GM19438 (cell line): Measurements from ENCODE around the gene CMSS1.

Experiments used
- ATAC-seq: cut with Tn5 transposase; IDR thresholded peaks from one replicate; pipeline ENCODE4 v1.9.1; 2021; ENCODE audit warnings: low read depth; ENCODE audit not compliant: unreplicated experiment

Gene CMSS1

GRCh38 chr3:99850608-99851007 lies 32.9 kb downstream of the CMSS1 start:
- ATAC-seq = no peak

GRCh38 chr3:99851955-99852354 lies 34.3 kb downstream of the CMSS1 start:
- no peak for ATAC-seq

GRCh38 chr3:99852851-99853250 lies 35.2 kb downstream of the CMSS1 start:
- ATAC-seq = no peak

GRCh38 chr3:99854756-99855298 lies 37.2 kb downstream of the CMSS1 start:
- no peak for ATAC-seq

- no peak for ATAC-seq
These were observed 38.2 kb downstream of the CMSS1 start for GRCh38 chr3:99855900-99856299.

- no peak for ATAC-seq
These were observed 39.0 kb downstream of the CMSS1 start for GRCh38 chr3:99856437-99857220.

GRCh38 chr3:99857278-99857677 lies 39.6 kb downstream of the CMSS1 start:
- ATAC-seq = no peak

- ATAC-seq = no peak
These were observed 40.8 kb downstream of the CMSS1 start for GRCh38 chr3:99858469-99858868.

- no peak for ATAC-seq
These were observed 42.2 kb downstream of the CMSS1 start for GRCh38 chr3:99859825-99860224.

GRCh38 chr3:99861216-99861615 lies 43.6 kb downstream of the CMSS1 start:
- ATAC-seq = no peak

- ATAC-seq = no peak
These were observed 44.5 kb downstream of the CMSS1 start for GRCh38 chr3:99862208-99862607.

- no peak for ATAC-seq
These were observed 45.3 kb downstream of the CMSS1 start for GRCh38 chr3:99863002-99863401.

- no peak for ATAC-seq
These were observed 45.9 kb downstream of the CMSS1 start for GRCh38 chr3:99863588-99863987.

- ATAC-seq = no peak
These were observed 46.6 kb downstream of the CMSS1 start for GRCh38 chr3:99864289-99864688.

- ATAC-seq = no peak
These were observed 47.7 kb downstream of the CMSS1 start for GRCh38 chr3:99865321-99865720.

- ATAC-seq = no peak
These were observed 48.6 kb downstream of the CMSS1 start for GRCh38 chr3:99866261-99866761.

- no peak for ATAC-seq
These were observed 50.1 kb downstream of the CMSS1 start for GRCh38 chr3:99867594-99868310.

GRCh38 chr3:99868311-99868646 lies 50.6 kb downstream of the CMSS1 start:
- ATAC-seq = no peak

GRCh38 chr3:99869621-99870020 lies 52.0 kb downstream of the CMSS1 start:
- no peak for ATAC-seq

GRCh38 chr3:99870712-99871111 lies 53.0 kb downstream of the CMSS1 start:
- ATAC-seq = no peak

- no peak for ATAC-seq
These were observed 53.8 kb downstream of the CMSS1 start for GRCh38 chr3:99871231-99872045.
